SU-DHL-6 (cell line): ENCODE data around the gene MAML3.

Experiments used
- H2AFZ ChIP-seq: fragments of 200-600 bp; sonication (generic); 2 replicates; pipeline ENCODE4 v1.6.1; 2014; ENCODE audit warnings: low read depth, mild to moderate bottlenecking, moderate library complexity, mixed read lengths, antibody characterized with exemption, low read length; ENCODE audit not compliant: severe bottlenecking
- H3F3A ChIP-seq: fragments of 200-600 bp; shearing (Covaris generic); 2 replicates; pipeline ENCODE4 v1.6.0; 2016; ENCODE audit warnings: antibody characterized with exemption, mild to moderate bottlenecking; ENCODE audit not compliant: insufficient read depth
- H3K27ac ChIP-seq: fragments of 200-600 bp; sonication (generic); 2 replicates; pipeline ENCODE4 v1.5.1; 2016; ENCODE audit warnings: low read depth, mild to moderate bottlenecking, low read length, moderate library complexity, mixed read lengths
- H3K27me3 ChIP-seq: fragments of 200-600 bp; sonication (generic), shearing (Covaris generic); 2 replicates; pipeline ENCODE4 v1.6.0; 2014; ENCODE audit warnings: mild to moderate bottlenecking, low read length
- H3K36me3 ChIP-seq: fragments of 200-600 bp; sonication (generic); 2 replicates; pipeline ENCODE4 v1.6.1; 2014; ENCODE audit warnings: mild to moderate bottlenecking, low read length, mixed read lengths
- H3K4me2 ChIP-seq: fragments of 300-600, 200-600 bp; shearing (Covaris generic), sonication (generic); 2 replicates; pipeline ENCODE4 v1.6.0; 2014; ENCODE audit warnings: low read length, low read depth, mild to moderate bottlenecking; ENCODE audit not compliant: poor library complexity, severe bottlenecking
- H3K4me3 ChIP-seq: fragments of 200-600 bp; sonication (generic); 2 replicates; pipeline ENCODE4 v1.5.1; 2014; ENCODE audit warnings: antibody characterized with exemption, low read length, mild to moderate bottlenecking, mixed read lengths; ENCODE audit not compliant: insufficient read depth, poor library complexity, severe bottlenecking
- H3K79me2 ChIP-seq: fragments of 200-600 bp; sonication (generic); 2 replicates; pipeline ENCODE4 v1.6.1; 2014; ENCODE audit warnings: mild to moderate bottlenecking, low read length, moderate library complexity; ENCODE audit not compliant: insufficient read depth
- H3K9ac ChIP-seq: fragments of 200-600 bp; sonication (generic); 2 replicates; pipeline ENCODE4 v1.7.0; 2014; ENCODE audit warnings: mild to moderate bottlenecking, low read length
- H3K9me2 ChIP-seq: fragments of 200-600 bp; sonication (generic); replicated peaks from 2 replicates; pipeline ENCODE4 v1.6.1; 2014; ENCODE audit warnings: low read length; ENCODE audit not compliant: insufficient read depth
- H3K9me3 ChIP-seq: fragments of 200-600 bp; sonication (generic); 2 replicates; pipeline ENCODE4 v1.6.1; 2014; ENCODE audit warnings: low read length, mixed read lengths; ENCODE audit not compliant: insufficient read depth
- H4K20me1 ChIP-seq: fragments of 200-600 bp; sonication (generic); 2 replicates; pipeline ENCODE4 v1.6.1; 2014; ENCODE audit warnings: low read depth, mild to moderate bottlenecking, antibody characterized with exemption, low read length, moderate library complexity, mixed read lengths
- EZH2phosphoT487 ChIP-seq: fragments of 200-600 bp; sonication (generic), shearing (Covaris generic); conservative IDR thresholded peaks from 2 replicates; pipeline ENCODE4 v1.6.1; 2018; ENCODE audit warnings: mild to moderate bottlenecking, antibody characterized with exemption, low read length, moderate library complexity, mixed read lengths
- TF ChIP-seq, protein P1 (sequence below): fragments of 200-600 bp; sonication (generic); IDR thresholded peaks from one replicate; pipeline ENCODE4 v1.5.1; 2017; ENCODE audit warnings: antibody characterized with exemption, mild to moderate bottlenecking, low read length, moderate library complexity; ENCODE audit not compliant: insufficient read depth, poor library complexity, severe bottlenecking

Gene MAML3

DNA sequence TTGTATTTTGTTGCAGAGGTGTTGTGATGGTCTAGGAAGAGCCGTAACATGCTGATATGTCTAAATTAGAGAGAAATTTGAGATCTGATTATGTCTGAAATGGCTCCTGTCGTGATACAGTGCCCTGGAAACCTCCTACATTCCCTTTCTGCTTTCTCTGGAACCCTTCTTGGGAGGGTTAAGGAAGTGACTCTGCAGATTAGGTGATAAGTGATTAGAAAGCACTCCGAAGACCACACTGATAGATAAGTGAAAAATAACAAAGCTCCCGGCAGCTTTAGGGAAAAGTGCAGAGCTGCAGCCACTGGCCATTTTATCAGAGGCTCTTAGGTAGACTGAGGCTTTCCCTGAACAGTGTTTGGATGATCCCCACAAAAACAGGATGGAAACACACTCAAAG is 377.7 kb downstream of the MAML3 start:
- Histone ChIP-seq H3F3A (no peaks in the 10 kb centered on the region), H4K20me1 (no peaks in the 10 kb centered on the region), H2AFZ (no peak overlapping the region), H3K9me3 (no peaks in the 10 kb centered on the region), H3K4me3 (no peak overlapping the region), H3K79me2 (no peaks in the 10 kb centered on the region), H3K4me2 (no peak overlapping the region), H3K9ac (no peak overlapping the region), H3K27ac (no peak overlapping the region), H3K27me3 (no peaks in the 10 kb centered on the region), H3K36me3 (no peaks in the 10 kb centered on the region), H3K9me2 (no peaks in the 10 kb centered on the region)
- no peak for TF ChIP-seq EZH2phosphoT487
- TF ChIP-seq, protein P1, sequence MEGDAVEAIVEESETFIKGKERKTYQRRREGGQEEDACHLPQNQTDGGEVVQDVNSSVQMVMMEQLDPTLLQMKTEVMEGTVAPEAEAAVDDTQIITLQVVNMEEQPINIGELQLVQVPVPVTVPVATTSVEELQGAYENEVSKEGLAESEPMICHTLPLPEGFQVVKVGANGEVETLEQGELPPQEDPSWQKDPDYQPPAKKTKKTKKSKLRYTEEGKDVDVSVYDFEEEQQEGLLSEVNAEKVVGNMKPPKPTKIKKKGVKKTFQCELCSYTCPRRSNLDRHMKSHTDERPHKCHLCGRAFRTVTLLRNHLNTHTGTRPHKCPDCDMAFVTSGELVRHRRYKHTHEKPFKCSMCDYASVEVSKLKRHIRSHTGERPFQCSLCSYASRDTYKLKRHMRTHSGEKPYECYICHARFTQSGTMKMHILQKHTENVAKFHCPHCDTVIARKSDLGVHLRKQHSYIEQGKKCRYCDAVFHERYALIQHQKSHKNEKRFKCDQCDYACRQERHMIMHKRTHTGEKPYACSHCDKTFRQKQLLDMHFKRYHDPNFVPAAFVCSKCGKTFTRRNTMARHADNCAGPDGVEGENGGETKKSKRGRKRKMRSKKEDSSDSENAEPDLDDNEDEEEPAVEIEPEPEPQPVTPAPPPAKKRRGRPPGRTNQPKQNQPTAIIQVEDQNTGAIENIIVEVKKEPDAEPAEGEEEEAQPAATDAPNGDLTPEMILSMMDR, result no peak

DNA sequence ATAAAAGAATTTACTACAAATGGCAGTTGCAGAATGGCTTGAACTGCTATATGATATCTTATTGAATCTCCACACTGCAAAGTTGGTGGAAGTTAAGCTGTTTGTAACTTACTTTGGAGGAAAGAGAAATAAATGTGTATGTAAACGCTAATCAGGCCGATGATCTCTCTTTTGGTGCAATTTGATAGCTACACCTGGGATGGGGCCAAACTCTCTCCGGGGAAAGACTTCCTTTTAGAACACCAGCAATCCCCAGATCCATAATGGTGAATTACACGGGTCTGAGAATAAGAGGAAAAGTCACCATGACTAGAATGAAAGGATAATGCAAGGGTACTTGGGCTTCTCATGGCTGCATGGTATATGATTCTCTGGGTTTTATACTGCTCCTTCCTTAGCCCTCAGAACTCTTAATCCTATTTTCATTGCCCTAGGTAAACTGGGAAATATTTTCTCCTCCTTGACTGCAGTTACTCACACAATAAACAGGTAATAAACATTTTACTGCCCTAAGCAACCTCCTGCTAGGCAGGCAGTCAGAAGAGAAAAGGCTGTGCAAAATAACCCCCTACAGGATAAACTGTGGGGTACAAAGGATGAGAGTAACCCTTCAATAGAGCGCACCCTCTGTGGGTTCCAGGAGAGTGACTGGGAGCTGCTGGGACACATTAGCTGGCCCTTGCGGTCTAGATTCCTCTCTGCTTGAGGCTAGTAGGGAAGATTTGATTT is 379.1 kb downstream of the MAML3 start:
- Histone ChIP-seq H3K4me3 (no peak overlapping the region), H3K4me2 (no peak overlapping the region), H3K27me3 (no peaks in the 10 kb centered on the region), H4K20me1 (no peaks in the 10 kb centered on the region), H3K9me2 (no peaks in the 10 kb centered on the region), H3K9me3 (no peaks in the 10 kb centered on the region), H3K9ac (no peak overlapping the region), H3K27ac (no peak overlapping the region), H3K36me3 (no peaks in the 10 kb centered on the region), H3K79me2 (no peaks in the 10 kb centered on the region), H3F3A (no peaks in the 10 kb centered on the region), H2AFZ (no peak overlapping the region)
- no peak for TF ChIP-seq EZH2phosphoT487

DNA sequence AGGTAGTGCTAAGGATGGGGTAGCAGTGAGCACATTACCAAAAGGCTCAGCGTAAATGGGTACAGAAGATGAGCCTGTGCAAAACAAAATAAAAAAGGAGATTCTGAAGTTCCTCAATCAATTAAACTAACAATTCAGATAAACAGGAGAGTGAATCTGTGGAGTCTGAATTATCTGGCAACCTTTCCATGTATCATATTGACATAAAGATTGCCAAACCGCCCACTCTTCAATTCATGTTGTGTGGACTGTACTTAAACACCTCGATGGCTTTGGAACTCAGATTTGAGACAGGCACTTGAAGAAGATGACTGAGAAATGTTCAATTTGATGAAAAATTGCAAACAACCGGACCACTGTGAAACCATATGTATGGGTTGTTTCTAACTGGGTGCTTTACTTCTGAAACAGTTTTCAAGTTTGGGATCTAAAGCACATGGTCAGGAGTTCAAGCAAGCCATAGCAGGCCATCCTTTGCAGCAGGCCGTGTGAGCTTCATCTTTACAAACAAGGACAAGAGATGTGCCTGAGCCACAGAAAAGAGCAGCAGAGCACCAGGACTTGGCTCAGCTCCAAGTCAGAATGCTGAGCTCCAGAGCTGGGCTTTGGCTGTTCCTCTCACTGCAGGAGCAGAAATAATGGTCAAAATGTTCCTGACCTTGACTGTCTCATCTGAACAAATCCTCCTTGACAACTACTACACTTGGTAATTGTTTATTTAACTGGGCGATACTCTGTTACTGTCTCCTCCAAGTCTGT is 380.2 kb downstream of the MAML3 start:
- H2AFZ ChIP-seq, result no peak overlapping the region
- H3K27ac ChIP-seq, result no peak overlapping the region
- no peak overlapping the region for H3K4me2 ChIP-seq
- TF ChIP-seq EZH2phosphoT487, result no peak
- TF ChIP-seq, protein P1, result no peak
- H3K9me2 ChIP-seq, result no peaks in the 10 kb centered on the region
- H3K9ac ChIP-seq, result no peak overlapping the region
- no peaks in the 10 kb centered on the region for H3K9me3 ChIP-seq
- no peaks in the 10 kb centered on the region for H4K20me1 ChIP-seq
- H3K4me3 ChIP-seq, result no peak overlapping the region
- H3F3A ChIP-seq, result no peaks in the 10 kb centered on the region
- H3K36me3 ChIP-seq, result no peaks in the 10 kb centered on the region
- no peaks in the 10 kb centered on the region for H3K27me3 ChIP-seq
- H3K79me2 ChIP-seq, result no peaks in the 10 kb centered on the region

DNA sequence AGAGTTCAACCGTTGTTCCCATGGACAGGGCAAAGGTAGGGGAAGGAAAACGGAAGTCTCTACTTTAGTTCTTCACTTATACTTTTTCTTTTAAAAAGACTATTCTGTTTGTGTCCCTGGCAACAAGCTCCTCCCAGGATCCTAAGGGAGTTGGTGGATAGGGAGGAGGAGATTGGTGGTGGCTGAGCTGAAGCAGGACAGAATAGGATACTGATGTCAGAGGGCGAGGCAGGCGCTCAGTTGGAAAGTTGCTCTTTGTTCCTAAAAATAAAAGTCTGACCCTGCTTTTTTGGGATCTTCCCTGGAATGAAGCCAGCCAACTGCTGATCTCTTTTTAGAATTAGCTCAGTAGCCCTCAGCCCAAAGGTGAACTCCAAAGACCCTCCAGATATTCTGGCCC is 383.6 kb downstream of the MAML3 start:
- H3K4me2 ChIP-seq, result no peak overlapping the region

More for the DNA sequence above, 383.6 kb downstream of the MAML3 start:
- no peaks in the 10 kb centered on the region for H4K20me1 ChIP-seq
- no peaks in the 10 kb centered on the region for H3K27me3 ChIP-seq
- H3F3A ChIP-seq, result no peaks in the 10 kb centered on the region
- no peak overlapping the region for H3K9ac ChIP-seq
- no peaks in the 10 kb centered on the region for H3K9me2 ChIP-seq
- no peak overlapping the region for H3K4me3 ChIP-seq
- TF ChIP-seq, protein P1, result no peak
- no peak for TF ChIP-seq EZH2phosphoT487
- H2AFZ ChIP-seq, result no peak overlapping the region
- H3K27ac ChIP-seq, result no peak overlapping the region
- H3K9me3 ChIP-seq, result no peaks in the 10 kb centered on the region
- H3K79me2 ChIP-seq, result no peaks in the 10 kb centered on the region
- H3K36me3 ChIP-seq, result no peaks in the 10 kb centered on the region
